ENCODE results near the gene APCDD1L. TPM values are rescaled to one million over a fixed set of nuclear protein-coding genes. Genes with fewer than 3 reads are reported as not detected.

The APCDD1L gene
- total and polyA plus RNA-seq, 2 of the 8 experiments (the other 6 are each of a cell fraction or from before 2014, with no cell fraction given), result 0.83 to 3.1 TPM

GRCh38 chr20:58518387-58518786 lies 3.2 kb upstream of the APCDD1L start:
- Histone ChIP-seq H3K79me2 (ENCODE audit: control insufficient read depth in 1 of 2, insufficient read depth in 2 of 2, low read length in 2 of 2) (no peaks in the 10 kb centered on the region), H3K56ac (replicated peaks; ENCODE audit: insufficient read length, low read depth, low read length) (no peak overlapping the region), H3K27me3 (replicated peaks in 1 of 4; ENCODE audit: control insufficient read depth in 3 of 4, extremely low read depth in 1 of 4, insufficient read depth in 3 of 4, low read length in 3 of 4) (peaks cover 9 to 33% (median 28%) of the 10 kb centered on the region in 4 experiments), H4K5ac (ENCODE audit: insufficient read length, low read depth, low read length) (no peak overlapping the region), H2AFZ (ENCODE audit: low read length) (no peak overlapping the region), H2AK5ac (ENCODE audit: low read depth, low read length) (no peak overlapping the region), H2BK12ac (ENCODE audit: low read depth, low read length) (no peak overlapping the region), H2BK120ac (replicated peaks; ENCODE audit: low read depth, low read length) (no peak overlapping the region), H3K4me1 (replicated peaks in 1 of 4; ENCODE audit: control insufficient read depth in 3 of 4, insufficient read depth in 4 of 4, low read length in 3 of 4) (peaks cover 0 to 9% (median 4%) of the 10 kb centered on the region in 4 experiments; a peak in 6 of 7 replicates), H3K4me2 (ENCODE audit: insufficient read depth in 1 of 2, low read depth in 2 of 2, low read length in 2 of 2) (no peak overlapping the region), H3K79me1 (ENCODE audit: low read depth, low read length) (no peaks in the 10 kb centered on the region), H3K4me3 (ENCODE audit: extremely low read depth in 1 of 4, insufficient read depth in 2 of 4, low read depth in 3 of 4, low read length in 4 of 4) (no peak overlapping the region), H3K4ac (replicated peaks; ENCODE audit: insufficient read length, low read depth, low read length) (no peak overlapping the region), H4K91ac (replicated peaks; ENCODE audit: insufficient read length, low read length) (no peak overlapping the region), H2BK5ac (ENCODE audit: low read depth, low read length) (no peak overlapping the region), H3K9me3 (ENCODE audit: insufficient read depth in 2 of 2, low read depth in 1 of 2, low read length in 1 of 2) (no peaks in the 10 kb centered on the region), H3K27ac (ENCODE audit: low read depth, low read length) (no peak overlapping the region), H2BK20ac (ENCODE audit: low read length) (no peak overlapping the region), H4K8ac (ENCODE audit: extremely low read depth, insufficient read depth, low read length) (no peak overlapping the region), H3K36me3 (ENCODE audit: control insufficient read depth in 2 of 4, insufficient read depth in 4 of 4, low read length in 3 of 4) (no peaks in the 10 kb centered on the region), H3K23me2 (ENCODE audit: low read depth, low read length) (peaks cover 21% of the 10 kb centered on the region), H3K9ac (replicated peaks in 1 of 4; ENCODE audit: extremely low read depth in 1 of 4, low read depth in 3 of 4, low read length in 3 of 4) (no peak overlapping the region), H3K14ac (ENCODE audit: insufficient read length) (no peak overlapping the region), H3K18ac (ENCODE audit: extremely low read depth, low read length) (no peak overlapping the region), H3K23ac (ENCODE audit: insufficient read length) (no peak overlapping the region), H2BK15ac (ENCODE audit: low read length) (no peak overlapping the region), H4K20me1 (replicated peaks in 1 of 2; ENCODE audit: control insufficient read depth in 1 of 2, insufficient read depth in 2 of 2, low read length in 2 of 2) (no peaks in the 10 kb centered on the region)
- no peak for FAIRE-seq
- CTCF ChIA-PET (ENCODE audit: partially characterized antibody), result interaction anchor here (1.1 kb wide), 1 partner anchor 93 kb away, joined by 4 read pairs; no protein-coding TSS in a partner anchor
- WGBS, 2 experiments (ENCODE audit: extremely low coverage in 1 of 2, insufficient coverage in 1 of 2, insufficient read length in 1 of 2, insufficient replicate concordance in 2 of 2, low coverage in 1 of 2, low lambda C conversion rate in 2 of 2, missing lambda C conversion rate in 1 of 2), result 85% methylated on average over 11 of the region's 11 CpGs; no CpG with 5 or more reads in 1 of the 2 experiments
- POLR2A ChIA-PET (ENCODE audit: partially characterized antibody), result no interaction called here
- no peak for DNase-seq (ENCODE audit: low read depth in 1 of 2, low spot score in 2 of 2)
- TF ChIP-seq SIX5 (IDR thresholded peaks at IDR 0.05; ENCODE audit: low read depth, low read length), result no peak
- no peak for TF ChIP-seq YY1 (IDR thresholded peaks at IDR 0.05; ENCODE audit: low read depth, low read length)
- TF ChIP-seq EP300 (IDR thresholded peaks at IDR 0.05; ENCODE audit: borderline replicate concordance in 1 of 2, low read depth in 2 of 2, low read length in 2 of 2), result no peak
- no peak for TF ChIP-seq GABPA (IDR thresholded peaks at IDR 0.05; ENCODE audit: borderline replicate concordance, insufficient read depth, low read length)
- no peak for TF ChIP-seq KDM4A (IDR thresholded peaks at IDR 0.05; ENCODE audit: low read depth, low read length, severe bottlenecking)
- no peak for TF ChIP-seq SIRT6 (IDR thresholded peaks at IDR 0.05; ENCODE audit: low read length)
- TF ChIP-seq, protein P1, sequence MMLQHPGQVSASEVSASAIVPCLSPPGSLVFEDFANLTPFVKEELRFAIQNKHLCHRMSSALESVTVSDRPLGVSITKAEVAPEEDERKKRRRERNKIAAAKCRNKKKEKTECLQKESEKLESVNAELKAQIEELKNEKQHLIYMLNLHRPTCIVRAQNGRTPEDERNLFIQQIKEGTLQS (IDR thresholded peaks at IDR 0.05; ENCODE audit: insufficient read depth, low read depth, low read length), result no peak
- TF ChIP-seq HDAC2 (IDR thresholded peaks at IDR 0.05; ENCODE audit: borderline replicate concordance in 1 of 2, low read depth in 2 of 2, low read length in 2 of 2), result no peak
- TF ChIP-seq ATF2 (IDR thresholded peaks at IDR 0.05; ENCODE audit: low read length), result no peak
- TF ChIP-seq SIN3A (conservative IDR thresholded peaks at IDR 0.05 in 1 of 2, IDR thresholded peaks at IDR 0.05 in 1 of 2; ENCODE audit: low read depth in 1 of 2, low read length in 2 of 2), result no peak
- TF ChIP-seq CBX8 (IDR thresholded peaks at IDR 0.05; ENCODE audit: borderline replicate concordance, low read depth, low read length), result no peak
